Measurements from ENCODE around the gene KIT.

DNA sequence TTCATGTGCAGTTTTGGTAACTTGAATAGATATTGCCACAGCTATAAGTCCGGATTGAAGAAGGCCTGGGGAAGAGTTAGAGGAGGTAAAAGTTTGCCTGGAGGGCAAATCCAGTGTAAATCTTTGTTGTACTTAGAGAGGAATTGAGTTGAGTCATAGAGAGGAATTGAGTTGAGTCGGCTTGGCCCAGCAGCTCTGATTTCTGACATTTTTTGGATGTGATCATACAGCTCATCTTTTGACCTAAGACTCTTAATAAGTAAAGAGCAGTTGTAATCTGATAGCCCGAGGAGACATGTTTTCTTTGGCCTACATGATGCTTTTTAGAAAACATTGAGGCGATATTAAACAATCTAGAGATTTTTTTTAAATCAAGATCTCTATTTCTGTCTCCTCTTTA is 3.9 kb downstream of the KIT start:
- no peak for TF ChIP-seq POLR2A (IDR thresholded peaks at IDR 0.05)
- TF ChIP-seq, protein P1, sequence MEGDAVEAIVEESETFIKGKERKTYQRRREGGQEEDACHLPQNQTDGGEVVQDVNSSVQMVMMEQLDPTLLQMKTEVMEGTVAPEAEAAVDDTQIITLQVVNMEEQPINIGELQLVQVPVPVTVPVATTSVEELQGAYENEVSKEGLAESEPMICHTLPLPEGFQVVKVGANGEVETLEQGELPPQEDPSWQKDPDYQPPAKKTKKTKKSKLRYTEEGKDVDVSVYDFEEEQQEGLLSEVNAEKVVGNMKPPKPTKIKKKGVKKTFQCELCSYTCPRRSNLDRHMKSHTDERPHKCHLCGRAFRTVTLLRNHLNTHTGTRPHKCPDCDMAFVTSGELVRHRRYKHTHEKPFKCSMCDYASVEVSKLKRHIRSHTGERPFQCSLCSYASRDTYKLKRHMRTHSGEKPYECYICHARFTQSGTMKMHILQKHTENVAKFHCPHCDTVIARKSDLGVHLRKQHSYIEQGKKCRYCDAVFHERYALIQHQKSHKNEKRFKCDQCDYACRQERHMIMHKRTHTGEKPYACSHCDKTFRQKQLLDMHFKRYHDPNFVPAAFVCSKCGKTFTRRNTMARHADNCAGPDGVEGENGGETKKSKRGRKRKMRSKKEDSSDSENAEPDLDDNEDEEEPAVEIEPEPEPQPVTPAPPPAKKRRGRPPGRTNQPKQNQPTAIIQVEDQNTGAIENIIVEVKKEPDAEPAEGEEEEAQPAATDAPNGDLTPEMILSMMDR (IDR thresholded peaks at IDR 0.05) = no peak

All from esophagus squamous epithelium (tissue), 4 donors.